HG03521 (cell line): ENCODE results near the gene SLAIN1.

Experiments
- ATAC-seq: cut with Tn5 transposase; IDR thresholded peaks from one replicate; pipeline ENCODE4 v1.9.1; 2021; ENCODE audit warnings: mild to moderate bottlenecking, moderate library complexity; ENCODE audit not compliant: unreplicated experiment

Gene SLAIN1

DNA sequence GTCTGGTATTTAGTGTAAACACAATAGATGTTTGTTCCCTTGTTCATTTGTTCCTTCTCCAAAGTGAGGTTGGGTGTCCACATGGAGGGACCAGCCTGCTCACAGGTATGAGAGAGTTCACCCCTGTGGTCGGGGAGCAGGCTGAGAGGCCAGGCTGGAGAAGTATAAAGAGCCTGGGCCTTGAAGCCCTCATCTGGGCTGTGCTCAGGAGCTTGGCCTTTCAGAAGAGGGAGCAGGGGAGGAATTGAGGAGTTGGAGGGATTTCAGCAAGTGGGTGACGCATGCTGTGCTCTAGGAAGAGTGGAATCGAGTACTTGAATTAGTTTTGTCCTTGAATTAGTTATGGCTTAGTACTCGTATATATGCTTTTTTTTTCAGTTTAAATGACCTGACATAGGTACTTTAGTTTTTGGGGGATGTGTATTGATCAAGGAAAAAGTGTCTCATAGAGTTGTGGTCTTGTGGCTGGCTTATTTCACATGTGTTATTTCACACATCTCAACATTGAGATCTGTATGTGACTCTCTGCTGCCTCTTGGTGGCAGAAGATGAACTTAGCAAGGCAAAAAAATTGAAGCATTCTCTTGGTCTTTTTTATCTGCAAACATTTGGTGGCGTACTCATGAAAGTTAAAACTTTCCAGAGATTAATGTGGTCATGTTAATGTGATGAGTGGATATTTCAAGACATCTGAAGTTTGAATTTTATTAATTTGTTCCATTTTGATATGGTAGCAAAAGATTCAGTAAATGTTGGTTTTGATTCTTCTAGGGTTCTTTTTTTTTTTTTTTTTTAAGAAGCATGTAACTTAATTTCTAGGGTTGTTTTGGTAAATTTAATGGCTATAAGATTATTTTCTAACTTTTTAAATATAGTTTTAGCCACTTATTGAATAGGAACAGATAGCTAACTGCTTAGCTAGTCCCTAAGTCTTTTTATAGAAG is 54.3 kb downstream of the SLAIN1 start:
- peak; percentile 72 for ATAC-seq

DNA sequence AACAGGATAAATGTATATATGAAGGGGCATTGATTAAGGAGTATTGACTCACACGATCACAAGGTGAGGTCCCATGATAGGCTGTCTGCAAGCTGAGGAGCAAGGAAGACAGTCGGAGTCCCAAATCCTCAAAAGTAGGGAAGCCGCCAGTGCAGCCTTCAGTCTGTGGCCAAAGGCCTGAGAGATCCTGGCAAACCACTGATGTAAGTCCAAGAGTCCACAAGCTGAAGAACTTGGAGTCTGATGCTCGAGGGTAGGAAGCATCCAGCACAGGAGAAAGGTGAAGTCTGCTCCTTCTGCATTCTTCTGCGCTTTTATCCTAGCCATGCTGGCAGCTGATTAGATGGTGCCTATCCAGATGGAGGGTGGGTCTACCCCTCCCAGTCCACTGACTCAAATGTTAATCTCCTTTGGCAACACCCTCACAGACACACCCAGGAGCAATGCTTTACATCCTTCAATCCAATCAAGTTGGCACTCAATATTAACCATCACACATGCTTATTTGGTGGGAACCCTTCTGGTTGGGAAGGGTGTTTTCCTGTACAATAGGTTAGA is 55.1 kb downstream of the SLAIN1 start:
- no peak for ATAC-seq

DNA sequence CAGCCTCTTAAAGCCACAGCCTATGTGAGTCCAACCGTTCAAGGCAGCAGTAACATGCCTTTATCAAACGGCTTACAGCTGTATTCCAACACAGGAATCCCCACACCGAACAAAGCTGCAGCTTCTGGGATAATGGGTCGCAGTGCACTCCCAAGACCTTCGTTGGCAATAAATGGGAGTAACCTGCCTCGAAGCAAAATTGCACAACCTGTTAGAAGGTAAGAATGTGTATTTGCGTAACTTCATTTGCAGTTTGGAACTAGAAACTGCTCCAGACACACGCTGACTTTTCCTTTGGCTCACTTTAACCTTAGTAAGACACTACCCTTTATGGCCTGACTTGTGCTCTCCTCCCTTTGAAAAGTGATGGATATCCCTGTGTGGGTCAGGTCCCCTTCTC is 63.4 kb downstream of the SLAIN1 start:
- ATAC-seq = no peak

DNA sequence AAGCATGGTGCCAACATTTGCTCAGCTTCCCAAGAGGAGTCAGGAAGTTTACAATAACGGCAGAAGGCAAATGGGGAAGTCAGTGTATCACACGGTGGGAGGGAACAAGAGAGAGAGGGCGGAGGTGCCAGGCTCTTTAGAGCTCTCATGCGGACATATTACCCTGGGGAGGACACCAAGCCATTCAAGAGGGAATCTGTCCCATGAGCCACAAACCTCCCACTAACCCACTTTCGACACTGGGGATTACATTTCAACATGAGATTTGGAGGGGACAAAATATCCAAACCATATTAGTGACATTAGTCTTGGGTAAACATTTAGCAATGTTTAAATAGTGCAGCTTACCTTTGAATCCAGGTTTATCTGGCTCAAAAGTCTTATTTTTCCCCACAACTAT is 69.9 kb downstream of the SLAIN1 start:
- ATAC-seq = no peak

DNA sequence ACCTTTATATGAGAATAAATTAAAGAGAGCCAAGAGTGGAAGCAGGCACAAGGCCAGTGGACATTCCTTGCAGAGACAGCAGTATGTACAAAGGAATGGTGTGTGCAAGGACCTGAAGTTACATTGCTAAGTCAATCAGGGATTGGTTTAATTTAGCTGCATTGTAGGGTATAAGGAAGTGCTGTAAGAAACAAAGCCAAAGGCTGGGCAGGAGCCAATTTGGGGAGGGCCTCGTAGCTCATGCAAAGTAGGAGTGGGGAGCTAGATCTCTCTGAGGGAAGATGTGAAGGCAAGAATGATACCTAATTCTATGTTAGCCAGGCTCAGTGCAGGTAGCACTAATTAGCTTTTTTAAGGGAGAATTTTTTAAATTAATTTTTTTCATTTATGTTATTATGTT is 76.7 kb downstream of the SLAIN1 start:
- no peak for ATAC-seq

DNA sequence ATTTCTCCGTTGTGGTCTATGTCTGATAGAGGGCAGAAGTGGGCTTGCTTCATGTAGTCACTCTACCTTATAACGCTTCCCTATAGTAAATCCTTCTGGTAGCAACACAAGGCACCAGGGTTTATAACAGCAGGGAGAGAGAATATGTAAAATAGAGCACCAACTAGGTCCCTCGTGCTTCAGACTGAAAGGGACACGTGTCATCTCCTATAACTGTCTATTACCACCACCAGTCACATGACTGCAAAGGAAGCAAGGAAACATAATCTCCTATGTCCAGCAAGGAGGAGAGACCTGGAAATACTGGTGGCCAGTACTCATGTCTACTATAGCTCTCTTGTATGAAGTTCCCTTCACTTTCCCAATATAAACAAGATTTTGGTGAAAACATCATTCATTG is 79.2 kb downstream of the SLAIN1 start:
- ATAC-seq = no peak

DNA sequence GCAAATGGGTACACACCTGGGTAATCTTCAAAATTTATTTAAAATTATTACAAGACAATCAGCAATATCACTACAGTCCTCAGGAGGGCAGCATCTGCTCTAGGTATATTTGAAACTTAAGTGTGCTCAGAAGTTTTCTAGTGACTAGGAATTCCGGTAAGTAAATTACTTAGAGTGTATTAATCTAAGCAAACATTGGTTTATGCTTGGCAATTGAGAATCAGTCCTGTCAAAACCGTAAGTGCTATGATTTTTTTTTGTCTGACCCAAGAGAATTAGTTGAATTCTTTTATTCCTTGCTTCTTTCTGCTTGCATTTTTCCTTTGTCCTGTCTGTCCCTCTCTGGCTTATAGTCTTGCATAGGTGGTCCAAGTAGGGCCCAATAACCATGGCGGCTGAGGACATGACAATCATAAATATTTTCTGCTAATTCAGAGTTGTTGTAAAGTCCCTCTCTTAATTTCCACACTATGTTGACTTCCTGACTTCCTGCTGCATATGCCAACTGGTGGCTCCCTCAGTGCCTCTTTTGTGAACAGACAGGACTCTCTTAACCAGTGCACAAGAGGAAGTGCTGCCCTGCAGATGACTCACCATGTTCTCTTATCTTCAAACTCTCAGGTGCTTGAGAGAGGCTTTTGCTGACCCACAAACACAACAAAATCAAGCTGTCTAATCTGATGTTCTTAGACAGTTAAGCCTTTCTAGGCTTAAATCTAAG is 82.2 kb downstream of the SLAIN1 start:
- ATAC-seq = peak; percentile 68

DNA sequence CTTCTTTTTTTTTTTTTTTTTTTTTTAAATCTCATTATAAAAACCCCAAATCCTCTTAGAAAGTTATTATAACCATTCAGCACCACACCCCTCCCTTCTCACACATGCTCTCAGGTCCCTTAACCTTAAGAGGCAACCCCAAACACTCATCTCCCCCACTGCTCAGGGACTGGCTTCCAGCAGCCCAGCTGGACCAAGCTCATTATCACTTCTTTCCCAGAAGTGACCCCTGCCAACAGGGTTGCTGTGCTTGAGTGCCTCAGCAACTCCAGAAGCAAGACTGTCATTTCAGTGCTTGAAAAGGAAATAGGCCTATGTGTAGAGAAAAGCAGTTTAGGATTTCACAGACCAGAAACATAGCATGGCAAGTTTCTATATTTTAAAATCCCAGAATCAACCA is 84.3 kb downstream of the SLAIN1 start:
- no peak for ATAC-seq

DNA sequence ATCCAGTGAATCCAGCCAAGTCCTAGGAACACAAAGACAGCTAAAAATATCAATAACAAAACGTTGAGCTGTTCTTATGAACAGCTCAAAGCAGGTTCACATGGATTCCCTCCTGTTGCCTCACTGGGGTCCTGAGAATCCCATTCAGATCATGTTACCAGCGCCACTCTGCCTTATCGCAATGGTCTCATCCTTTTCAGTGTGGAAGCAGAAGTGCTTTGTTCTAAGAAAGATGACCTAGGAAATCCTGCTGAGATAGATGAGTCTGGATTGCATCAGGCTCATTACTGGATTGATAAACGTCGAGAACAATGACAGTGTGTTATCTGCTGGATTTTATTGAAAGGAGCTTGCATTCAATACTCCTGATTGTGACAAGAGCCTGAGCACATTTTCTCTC is 87.0 kb downstream of the SLAIN1 start:
- ATAC-seq = no peak

DNA sequence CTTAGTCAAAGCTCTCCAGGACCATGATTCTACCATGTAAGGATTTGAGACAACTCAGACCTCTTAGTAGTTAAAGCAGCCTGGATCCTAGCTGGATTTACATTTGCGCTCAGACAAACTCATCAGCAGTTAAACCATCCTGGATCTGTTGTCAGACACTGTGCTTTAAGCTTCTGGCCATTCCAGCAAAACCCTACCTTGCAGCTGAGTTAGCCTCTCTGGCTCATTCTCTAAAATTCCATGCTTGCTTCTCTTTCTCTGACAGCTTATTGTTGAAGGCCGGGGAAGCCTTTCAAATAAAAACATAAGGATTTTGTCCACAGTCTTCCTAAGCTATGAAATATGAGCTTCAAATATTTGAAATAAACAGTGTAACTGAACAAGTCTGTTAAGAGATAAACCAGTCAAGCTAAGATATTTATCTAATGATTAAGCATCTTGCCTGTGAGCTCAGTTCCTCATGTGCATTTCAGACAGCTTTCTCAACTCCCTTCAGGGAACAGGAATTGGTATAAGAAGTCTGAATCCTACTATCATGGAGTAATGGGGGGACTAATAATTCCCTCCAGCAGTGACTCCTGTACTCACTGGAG is 89.3 kb downstream of the SLAIN1 start:
- no peak for ATAC-seq

DNA sequence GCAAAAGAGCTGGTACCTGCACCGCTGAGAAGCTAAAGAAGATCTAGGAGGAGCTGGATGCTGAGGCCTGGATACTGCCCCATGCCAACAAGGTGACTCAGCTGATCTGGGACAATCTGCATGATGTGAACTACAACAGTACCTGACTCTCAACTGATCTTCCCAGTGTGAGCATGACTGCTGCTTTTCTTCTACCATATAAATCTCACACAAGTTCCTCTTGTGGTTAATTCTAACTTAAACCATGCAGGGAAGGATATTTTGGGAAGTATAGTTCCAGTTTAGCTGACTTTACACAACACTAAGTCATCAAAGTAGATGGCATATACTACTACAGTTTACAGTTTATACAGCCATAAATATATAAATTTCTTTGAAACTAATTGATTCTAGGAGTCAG is 91.9 kb downstream of the SLAIN1 start:
- no peak for ATAC-seq

DNA sequence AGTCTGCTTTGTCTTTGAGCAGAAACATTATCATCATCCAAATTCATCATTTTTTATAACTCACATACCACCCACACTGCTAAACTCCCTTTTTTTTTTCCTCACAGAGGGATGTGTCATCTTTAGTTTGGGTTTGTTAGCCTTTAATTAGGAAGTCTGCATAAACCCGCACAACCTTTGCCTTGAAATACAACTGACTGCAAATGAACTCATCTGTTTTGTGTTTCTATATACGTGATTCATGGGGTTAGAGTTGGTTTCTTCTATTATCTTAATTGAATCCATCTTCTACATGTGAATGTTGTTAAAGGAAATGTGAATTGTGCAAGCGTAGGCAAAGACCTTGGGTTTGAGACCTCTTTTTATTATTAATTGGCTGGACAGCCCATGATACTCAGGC is 102.7 kb downstream of the SLAIN1 start:
- ATAC-seq = no peak

DNA sequence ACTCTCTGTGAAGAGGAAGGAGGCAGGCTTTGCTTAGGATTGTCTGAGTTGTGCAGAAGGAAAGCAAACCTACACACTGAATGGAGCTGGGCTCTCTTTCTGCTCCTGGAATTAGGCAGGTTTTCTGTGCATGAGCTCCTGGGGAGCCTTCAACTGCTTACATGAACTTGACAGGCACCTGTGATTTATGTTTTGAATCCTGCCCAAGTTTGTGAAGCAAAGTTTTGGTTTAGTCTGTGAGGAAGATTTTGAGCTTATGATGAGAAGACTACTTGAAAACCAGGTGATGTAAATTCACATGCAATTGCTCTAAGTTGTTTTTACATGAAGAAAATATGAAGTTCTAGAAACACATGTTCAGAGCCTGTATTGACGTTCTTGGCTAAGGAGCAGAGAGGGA is 109.0 kb downstream of the SLAIN1 start:
- ATAC-seq = no peak

DNA sequence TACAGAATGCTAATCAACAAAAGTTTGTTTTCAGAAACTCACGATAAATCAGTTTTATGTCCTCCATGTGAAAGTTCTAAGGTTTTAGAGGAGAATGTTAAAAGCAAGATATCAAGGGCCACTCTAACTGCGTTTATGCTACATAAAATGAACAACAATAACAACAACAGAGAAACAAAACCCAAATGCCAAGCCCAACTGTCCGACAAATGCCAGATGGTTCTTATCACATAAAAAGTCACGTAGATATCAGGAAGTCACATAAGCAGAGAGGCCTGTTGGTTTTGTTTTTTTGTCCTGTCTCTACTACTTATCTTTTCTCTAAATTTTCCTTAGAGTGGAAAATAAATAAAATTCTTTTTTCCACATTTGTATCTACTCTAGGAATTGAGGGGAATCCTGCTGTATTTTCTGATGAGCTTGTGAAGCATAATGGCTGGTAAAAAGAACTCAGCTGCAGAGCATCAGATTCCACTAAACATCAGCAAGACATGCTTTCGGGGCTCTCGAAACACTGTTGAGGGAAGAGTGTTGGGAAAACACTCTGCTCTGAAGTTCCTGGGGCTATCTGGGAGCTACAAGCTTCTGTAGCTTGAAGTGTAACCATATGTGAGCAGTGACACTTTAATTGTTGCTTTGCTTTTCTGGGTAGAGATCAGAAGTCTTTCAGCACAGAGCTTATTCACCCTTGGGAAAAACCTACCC is 110.1 kb downstream of the SLAIN1 start:
- no peak for ATAC-seq

DNA sequence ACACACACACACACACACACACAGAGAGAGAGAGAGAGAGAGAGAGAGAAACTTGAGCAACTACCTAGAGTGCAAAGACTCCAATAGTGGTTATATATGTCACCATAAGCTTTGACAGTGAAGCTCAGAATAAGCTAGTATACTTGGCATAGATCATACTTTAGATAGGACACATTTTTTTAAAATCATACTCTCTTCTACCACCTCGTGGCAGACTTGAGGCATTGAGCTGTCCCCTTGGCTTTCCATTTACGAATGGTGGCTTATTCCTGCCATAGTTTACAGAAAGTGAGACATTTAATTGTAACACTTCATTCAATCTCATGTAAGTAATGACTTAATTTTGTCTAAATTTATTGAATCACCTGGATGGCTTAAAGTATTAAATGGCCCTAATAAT is 112.9 kb downstream of the SLAIN1 start:
- ATAC-seq = peak; percentile 82

DNA sequence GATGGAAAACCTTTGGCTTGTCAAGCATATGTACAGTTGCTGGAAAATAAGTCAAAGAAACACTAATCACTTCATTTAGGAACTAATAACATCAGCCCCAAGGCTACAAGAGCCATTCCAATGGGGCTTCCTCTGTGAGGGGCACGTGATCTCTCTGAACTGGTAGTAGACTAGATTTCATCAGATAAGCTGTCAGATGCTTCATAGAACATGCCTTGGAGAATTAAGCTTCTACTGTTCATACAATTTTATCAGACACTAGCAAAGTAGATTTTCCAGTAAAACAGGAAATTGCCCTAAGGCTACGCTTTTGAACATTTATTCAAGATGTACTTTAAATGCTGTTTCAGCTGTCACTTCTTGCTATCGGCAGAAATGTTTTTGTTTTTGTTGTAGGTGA is 113.4 kb downstream of the SLAIN1 start:
- no peak for ATAC-seq

DNA sequence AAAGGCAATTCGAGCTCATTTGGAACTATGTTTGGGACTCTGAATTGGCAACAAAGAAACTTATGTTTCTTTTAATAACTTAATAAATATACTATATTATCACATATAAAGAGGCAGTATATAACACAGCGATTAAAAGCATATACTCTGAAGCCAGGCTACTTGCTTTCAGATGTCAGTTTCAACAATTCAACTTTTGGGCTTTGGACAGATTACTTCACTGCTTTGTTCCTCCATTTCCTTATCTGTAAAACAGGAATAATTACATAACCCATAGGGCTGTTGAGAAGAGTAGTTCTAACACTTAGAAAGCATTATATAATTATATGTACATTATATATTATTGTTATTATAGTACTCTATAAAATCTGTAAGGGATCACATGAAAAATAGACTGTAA is 113.9 kb downstream of the SLAIN1 start:
- no peak for ATAC-seq

DNA sequence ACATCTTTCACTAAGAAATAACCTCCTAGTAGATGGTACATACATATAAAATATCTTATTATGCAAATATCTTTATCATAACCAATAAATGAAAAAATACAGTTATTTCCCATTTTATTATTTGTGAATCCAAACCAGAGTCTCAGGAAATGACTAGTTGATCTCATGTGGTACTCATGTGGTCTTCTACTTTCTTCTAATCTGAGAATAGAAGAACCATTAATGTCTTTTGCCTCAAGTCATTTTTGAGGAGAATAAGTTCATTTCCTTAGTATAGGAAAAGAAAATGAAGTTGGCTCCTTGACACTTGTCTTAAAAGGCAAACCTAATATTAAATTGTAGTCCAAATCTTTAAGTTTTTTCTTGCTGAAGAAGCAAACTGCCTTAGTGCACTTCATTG is 114.5 kb downstream of the SLAIN1 start:
- no peak for ATAC-seq
